HFF-Myc (cell line): ENCODE measurements around the gene BFSP1.

ENCODE experiments used
- DNase-seq: peaks from one replicate; pipeline ENCODE4 v3.0.0-alpha.2; 2011; ENCODE audit warnings: low read depth; ENCODE audit errors: extremely low read depth
- H3K4me3 ChIP-seq: replicated peaks from 2 replicates; pipeline ENCODE4 v1.5.1; 2011; ENCODE audit warnings: low read depth, mild to moderate bottlenecking, control low read depth, low read length
- CTCF ChIP-seq: IDR thresholded peaks from 2 replicates; pipeline ENCODE4 v1.5.1; 2012; ENCODE audit warnings: mild to moderate bottlenecking, low read depth, low read length, control low read depth; ENCODE audit errors: missing control alignments

Gene BFSP1

GRCh38 chr20:17481661-17482060 is 49.5 kb downstream of the BFSP1 start:
- TF ChIP-seq CTCF, result no peak
- H3K4me3 ChIP-seq, result no peak overlapping the region
- no peak for DNase-seq

- TF ChIP-seq CTCF, result no peak
- DNase-seq, result no peak
- H3K4me3 ChIP-seq, result no peak overlapping the region
Observed at GRCh38 chr20:17480696-17481095, 50.5 kb downstream of the BFSP1 start.

- no peak for DNase-seq
- no peak overlapping the region for H3K4me3 ChIP-seq
- no peak for TF ChIP-seq CTCF
Observed at GRCh38 chr20:17479063-17479657, 52.0 kb downstream of the BFSP1 start.

- DNase-seq, result no peak
- H3K4me3 ChIP-seq, result no peak overlapping the region
- TF ChIP-seq CTCF, result no peak
Observed at GRCh38 chr20:17473659-17474058, 57.5 kb downstream of the BFSP1 start.

- TF ChIP-seq CTCF, result no peak
- no peak overlapping the region for H3K4me3 ChIP-seq
- no peak for DNase-seq
Observed at GRCh38 chr20:17471606-17472187, 59.5 kb downstream of the BFSP1 start.

GRCh38 chr20:17470973-17471372 is 60.2 kb downstream of the BFSP1 start:
- no peak for TF ChIP-seq CTCF
- H3K4me3 ChIP-seq, result no peak overlapping the region
- DNase-seq, result no peak

GRCh38 chr20:17470521-17470920 is 60.7 kb downstream of the BFSP1 start:
- no peak overlapping the region for H3K4me3 ChIP-seq
- no peak for DNase-seq
- no peak for TF ChIP-seq CTCF
